ENCODE results near the gene C17orf113. TPM values are rescaled to one million over a fixed set of nuclear protein-coding genes. Genes with fewer than 3 reads are reported as not detected.

Gene C17orf113
- total and polyA plus RNA-seq, 2 of the 4 experiments (the other 2 are of a cell fraction) = under 0.01 to 0.03 TPM

Other genes starting within 250 kb of the C17orf113 start
- gene P3H4, start 238.7 kb downstream of the C17orf113 start, total RNA-seq (2012; rRNA removed) = 21.5 and 22.2 TPM in 2 replicates
- 66.7 and 76.9 TPM in 2 replicates for gene P3H4, start 238.7 kb downstream of the C17orf113 start, polyA plus RNA-seq (2012; rRNA removed)
- gene FKBP10, start 237.6 kb downstream of the C17orf113 start, total RNA-seq (2012; rRNA removed) = 156 and 170 TPM in 2 replicates
- 984 and 1,083 TPM in 2 replicates for gene FKBP10, start 237.6 kb downstream of the C17orf113 start, polyA plus RNA-seq (2012; rRNA removed)
- gene NT5C3B, start 214.4 kb downstream of the C17orf113 start, total RNA-seq (2012; rRNA removed) = 83.0 and 92.7 TPM in 2 replicates
- 58.0 and 59.9 TPM in 2 replicates for gene NT5C3B, start 214.4 kb downstream of the C17orf113 start, polyA plus RNA-seq (2012; rRNA removed)
- gene KLHL10, start 212.8 kb downstream of the C17orf113 start, total RNA-seq (2012; rRNA removed) = under 0.01 and 0.18 TPM in 2 replicates
- gene KLHL10, start 212.8 kb downstream of the C17orf113 start, polyA plus RNA-seq (2012; rRNA removed) = 0.07 TPM in 1 of 2 replicates, not detected in the other
- gene KLHL11, start 185.2 kb downstream of the C17orf113 start, total RNA-seq (2012; rRNA removed) = 38.5 and 43.6 TPM in 2 replicates
- gene KLHL11, start 185.2 kb downstream of the C17orf113 start, polyA plus RNA-seq (2012; rRNA removed) = 3.5 and 4.1 TPM in 2 replicates
- 228 and 230 TPM in 2 replicates for gene ACLY, start 131.7 kb downstream of the C17orf113 start, total RNA-seq (2012; rRNA removed)
- 167 and 170 TPM in 2 replicates for gene ACLY, start 131.7 kb downstream of the C17orf113 start, polyA plus RNA-seq (2012; rRNA removed)
- gene ODAD4, start 120.0 kb downstream of the C17orf113 start, total RNA-seq (2012; rRNA removed) = 0.54 and 0.56 TPM in 2 replicates
- 0.37 and 0.38 TPM in 2 replicates for gene ODAD4, start 120.0 kb downstream of the C17orf113 start, polyA plus RNA-seq (2012; rRNA removed)
- 45.5 and 50.3 TPM in 2 replicates for gene CNP, start 83.8 kb downstream of the C17orf113 start, total RNA-seq (2012; rRNA removed)
- 46.4 and 56.5 TPM in 2 replicates for gene CNP, start 83.8 kb downstream of the C17orf113 start, polyA plus RNA-seq (2012; rRNA removed)
- 71.7 and 76.9 TPM in 2 replicates for gene DNAJC7, start 33.2 kb downstream of the C17orf113 start, total RNA-seq (2012; rRNA removed)
- gene DNAJC7, start 33.2 kb downstream of the C17orf113 start, polyA plus RNA-seq (2012; rRNA removed) = 42.3 and 49.3 TPM in 2 replicates
- gene NKIRAS2, start 30.5 kb downstream of the C17orf113 start, total RNA-seq (2012; rRNA removed) = 20.8 and 25.6 TPM in 2 replicates
- gene NKIRAS2, start 30.5 kb downstream of the C17orf113 start, polyA plus RNA-seq (2012; rRNA removed) = 51.8 and 55.1 TPM in 2 replicates
- gene ZNF385C, start 47.9 kb upstream of the C17orf113 start, total RNA-seq (2012; rRNA removed) = not detected in 2 replicates
- not detected in 2 replicates for gene ZNF385C, start 47.9 kb upstream of the C17orf113 start, polyA plus RNA-seq (2012; rRNA removed)
- gene DHX58, start 62.1 kb upstream of the C17orf113 start, total RNA-seq (2012; rRNA removed) = 1.1 and 1.4 TPM in 2 replicates
- gene DHX58, start 62.1 kb upstream of the C17orf113 start, polyA plus RNA-seq (2012; rRNA removed) = 1.9 and 2.8 TPM in 2 replicates
- 5.3 and 6.3 TPM in 2 replicates for gene KAT2A, start 70.8 kb upstream of the C17orf113 start, total RNA-seq (2012; rRNA removed)
- gene KAT2A, start 70.8 kb upstream of the C17orf113 start, polyA plus RNA-seq (2012; rRNA removed) = 28.2 and 31.4 TPM in 2 replicates
- gene HSPB9, start 72.2 kb upstream of the C17orf113 start, total RNA-seq (2012; rRNA removed) = not detected in 2 replicates
- gene HSPB9, start 72.2 kb upstream of the C17orf113 start, polyA plus RNA-seq (2012; rRNA removed) = not detected in 2 replicates
- gene RAB5C, start 104.4 kb upstream of the C17orf113 start, total RNA-seq (2012; rRNA removed) = 112 and 126 TPM in 2 replicates
- gene RAB5C, start 104.4 kb upstream of the C17orf113 start, polyA plus RNA-seq (2012; rRNA removed) = 277 and 312 TPM in 2 replicates
- not detected in 2 replicates for gene KCNH4, start 130.5 kb upstream of the C17orf113 start, total RNA-seq (2012; rRNA removed)
- gene KCNH4, start 130.5 kb upstream of the C17orf113 start, polyA plus RNA-seq (2012; rRNA removed) = 0.03 and 0.06 TPM in 2 replicates
- not detected in 2 replicates for gene HCRT, start 134.9 kb upstream of the C17orf113 start, total RNA-seq (2012; rRNA removed)
- not detected in 2 replicates for gene HCRT, start 134.9 kb upstream of the C17orf113 start, polyA plus RNA-seq (2012; rRNA removed)
- gene GHDC, start 143.9 kb upstream of the C17orf113 start, total RNA-seq (2012; rRNA removed) = 4.4 and 8.1 TPM in 2 replicates
- gene GHDC, start 143.9 kb upstream of the C17orf113 start, polyA plus RNA-seq (2012; rRNA removed) = 5.2 and 6.1 TPM in 2 replicates
- gene STAT5B, start 225.8 kb upstream of the C17orf113 start, total RNA-seq (2012; rRNA removed) = 21.7 and 24.4 TPM in 2 replicates
- gene STAT5B, start 225.8 kb upstream of the C17orf113 start, polyA plus RNA-seq (2012; rRNA removed) = 28.7 and 29.6 TPM in 2 replicates
- 1.3 and 1.4 TPM in 2 replicates for gene STAT5A, start 237.9 kb upstream of the C17orf113 start, total RNA-seq (2012; rRNA removed)
- gene STAT5A, start 237.9 kb upstream of the C17orf113 start, polyA plus RNA-seq (2012; rRNA removed) = 1.4 and 1.5 TPM in 2 replicates

All from IMR-90 (cell line).